ENCODE results near the gene NTSR2. TPM values are rescaled to one million over a fixed set of nuclear protein-coding genes. Genes with fewer than 3 reads are reported as not detected.
A peak's percentile ranks its signal among the peaks of the same experiment; 100 is the strongest.

Gene NTSR2
- total RNA-seq, 4 donors from 2014 or later = not detected

DNA sequence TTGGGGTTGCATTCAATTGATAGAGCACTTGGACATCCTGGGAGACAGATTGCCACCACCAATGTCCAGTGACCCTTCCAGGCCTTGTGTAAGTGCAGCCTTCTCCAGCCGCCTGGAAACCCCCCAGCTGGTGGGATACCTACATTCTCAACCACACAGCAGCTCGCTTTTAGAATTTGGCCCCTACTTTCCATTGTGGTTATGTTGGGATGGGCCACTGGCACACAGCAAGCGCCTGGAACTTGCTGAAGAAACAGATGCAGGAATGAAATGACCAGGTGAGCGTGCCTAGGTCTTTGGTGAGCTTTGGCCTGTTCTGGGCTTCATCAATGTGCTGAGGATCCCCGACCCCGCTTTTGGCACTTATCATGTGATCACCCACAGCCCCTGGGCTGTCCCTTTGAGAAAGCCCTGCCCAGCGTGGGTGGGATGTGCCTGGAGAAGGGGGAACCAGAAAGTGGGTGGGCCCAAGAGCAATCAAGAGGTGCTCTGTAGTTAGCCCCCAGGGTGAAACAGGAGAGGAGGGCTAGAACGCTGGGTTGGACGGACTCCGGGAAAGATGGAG lies 16.0 kb upstream of the NTSR2 start:
- Histone ChIP-seq H3K27me3 (peaks cover 16% of the 10 kb centered on the region), H3K9me3 (no peaks in the 10 kb centered on the region), H3K36me3 (no peaks in the 10 kb centered on the region), H3K27ac (no peak overlapping the region), H3K4me3 (no peak overlapping the region), H3K4me1 (peaks cover 16% of the 10 kb centered on the region)
- peak in 1 of 2 donors; percentile 48 for DNase-seq (ENCODE audit: low spot score in 2 of 2)
- 90% methylated on average over 10 of the region's 10 CpGs for WGBS
- TF ChIP-seq EP300 (IDR thresholded peaks at IDR 0.05) (no peak), POLR2AphosphoS5 (IDR thresholded peaks at IDR 0.05) (no peak), POLR2A (IDR thresholded peaks at IDR 0.05) (no peak)
- TF ChIP-seq, protein P1, sequence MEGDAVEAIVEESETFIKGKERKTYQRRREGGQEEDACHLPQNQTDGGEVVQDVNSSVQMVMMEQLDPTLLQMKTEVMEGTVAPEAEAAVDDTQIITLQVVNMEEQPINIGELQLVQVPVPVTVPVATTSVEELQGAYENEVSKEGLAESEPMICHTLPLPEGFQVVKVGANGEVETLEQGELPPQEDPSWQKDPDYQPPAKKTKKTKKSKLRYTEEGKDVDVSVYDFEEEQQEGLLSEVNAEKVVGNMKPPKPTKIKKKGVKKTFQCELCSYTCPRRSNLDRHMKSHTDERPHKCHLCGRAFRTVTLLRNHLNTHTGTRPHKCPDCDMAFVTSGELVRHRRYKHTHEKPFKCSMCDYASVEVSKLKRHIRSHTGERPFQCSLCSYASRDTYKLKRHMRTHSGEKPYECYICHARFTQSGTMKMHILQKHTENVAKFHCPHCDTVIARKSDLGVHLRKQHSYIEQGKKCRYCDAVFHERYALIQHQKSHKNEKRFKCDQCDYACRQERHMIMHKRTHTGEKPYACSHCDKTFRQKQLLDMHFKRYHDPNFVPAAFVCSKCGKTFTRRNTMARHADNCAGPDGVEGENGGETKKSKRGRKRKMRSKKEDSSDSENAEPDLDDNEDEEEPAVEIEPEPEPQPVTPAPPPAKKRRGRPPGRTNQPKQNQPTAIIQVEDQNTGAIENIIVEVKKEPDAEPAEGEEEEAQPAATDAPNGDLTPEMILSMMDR (IDR thresholded peaks at IDR 0.05) = no peak

DNA sequence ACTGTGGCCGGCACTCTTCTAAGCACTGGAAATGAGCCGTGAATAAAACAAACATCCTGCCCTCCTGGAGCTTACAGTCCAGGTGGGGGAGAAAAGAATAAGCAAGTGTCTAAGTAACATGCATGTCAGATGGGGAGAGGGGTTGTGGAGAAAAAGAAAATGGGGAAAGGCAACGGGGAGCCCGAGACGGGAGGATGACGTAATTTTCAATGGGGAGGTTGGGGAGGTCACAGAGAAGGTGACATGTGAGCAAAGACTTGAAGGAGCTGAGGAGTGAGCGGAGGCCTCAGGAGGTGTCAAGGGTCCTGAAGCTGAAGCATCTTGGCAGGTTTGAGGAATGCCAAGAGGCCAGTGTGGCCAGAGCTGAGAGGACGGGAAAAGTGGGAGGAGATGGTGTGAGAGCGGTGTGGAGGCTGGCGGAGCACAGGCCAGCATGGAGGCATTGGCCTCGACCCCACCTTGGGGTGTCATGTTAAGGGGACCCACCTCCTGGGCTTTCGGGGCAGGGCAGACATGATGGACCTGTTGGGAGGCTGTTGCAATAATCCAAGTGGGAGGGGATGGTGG lies 15.0 kb upstream of the NTSR2 start:
- TF ChIP-seq POLR2A (IDR thresholded peaks at IDR 0.05) = no peak
- TF ChIP-seq, protein P1 (IDR thresholded peaks at IDR 0.05) = no peak
- no peak for TF ChIP-seq POLR2AphosphoS5 (IDR thresholded peaks at IDR 0.05)
- no peak for TF ChIP-seq EP300 (IDR thresholded peaks at IDR 0.05)
- no peaks in the 10 kb centered on the region for H3K36me3 ChIP-seq
- no peak overlapping the region for H3K27ac ChIP-seq
- 83% methylated on average over 12 of the region's 12 CpGs for WGBS
- no peak overlapping the region for H3K4me3 ChIP-seq
- no peak for DNase-seq (ENCODE audit: low spot score in 2 of 2)
- H3K4me1 ChIP-seq = peaks cover 16% of the 10 kb centered on the region
- H3K9me3 ChIP-seq = no peaks in the 10 kb centered on the region
- peaks cover 18% of the 10 kb centered on the region for H3K27me3 ChIP-seq

DNA sequence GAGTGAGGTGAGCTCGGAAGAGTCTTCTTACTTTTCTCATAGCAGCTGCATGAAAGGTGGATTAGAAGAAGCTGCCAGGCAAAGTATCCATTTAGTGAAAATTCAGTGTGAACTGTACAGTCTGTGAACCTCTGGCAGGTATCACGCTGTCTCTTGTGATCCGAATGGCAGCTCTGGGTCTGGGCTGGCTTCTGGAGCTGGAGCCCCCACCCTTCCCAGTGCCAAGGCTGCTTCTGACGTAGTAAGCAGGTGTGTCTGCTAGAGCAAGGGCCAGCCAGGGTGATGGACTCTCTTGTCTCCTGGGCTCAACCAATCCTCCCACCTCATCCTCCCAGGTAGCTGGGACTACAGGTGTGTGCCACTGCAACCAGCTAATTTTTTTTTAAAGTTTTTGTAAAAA lies 14.0 kb upstream of the NTSR2 start:
- TF ChIP-seq POLR2A (IDR thresholded peaks at IDR 0.05) (no peak), EP300 (IDR thresholded peaks at IDR 0.05) (no peak), POLR2AphosphoS5 (IDR thresholded peaks at IDR 0.05) (no peak)
- TF ChIP-seq, protein P1 (IDR thresholded peaks at IDR 0.05) = no peak
- WGBS = 78% methylated on average over 4 of the region's 4 CpGs
- Histone ChIP-seq H3K9me3 (no peaks in the 10 kb centered on the region), H3K4me1 (peaks cover 14% of the 10 kb centered on the region), H3K36me3 (no peaks in the 10 kb centered on the region), H3K4me3 (no peak overlapping the region), H3K27ac (no peak overlapping the region), H3K27me3 (peaks cover 22% of the 10 kb centered on the region)
- no peak for DNase-seq (ENCODE audit: low spot score in 2 of 2)

DNA sequence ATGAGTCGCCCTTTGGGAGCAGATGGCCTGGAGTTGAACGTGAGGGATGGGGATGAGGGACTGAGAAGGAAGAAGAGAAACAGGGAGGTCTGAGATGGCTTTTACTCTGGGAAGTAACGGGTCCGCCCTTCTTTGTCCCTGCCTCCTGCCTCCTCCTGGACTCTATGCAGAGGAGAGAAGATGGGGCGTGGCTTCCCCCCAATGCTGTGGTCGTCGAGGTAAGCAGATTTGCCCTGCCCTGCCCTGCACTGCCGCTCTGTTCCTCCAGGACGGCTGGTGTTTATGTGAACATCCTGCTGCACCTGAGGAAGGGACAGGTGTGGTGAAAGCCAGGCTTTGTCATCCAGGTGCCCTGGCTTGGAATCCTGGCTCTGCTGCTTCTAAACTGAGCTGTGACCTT lies 13.5 kb upstream of the NTSR2 start:
- Histone ChIP-seq H3K9me3 (no peaks in the 10 kb centered on the region), H3K27me3 (peaks cover 24% of the 10 kb centered on the region), H3K36me3 (no peaks in the 10 kb centered on the region), H3K4me1 (peaks cover 9% of the 10 kb centered on the region), H3K27ac (no peak overlapping the region), H3K4me3 (no peak overlapping the region)
- TF ChIP-seq EP300 (IDR thresholded peaks at IDR 0.05) (no peak), POLR2AphosphoS5 (IDR thresholded peaks at IDR 0.05) (no peak), POLR2A (IDR thresholded peaks at IDR 0.05) (no peak)
- TF ChIP-seq, protein P1 (IDR thresholded peaks at IDR 0.05) = no peak
- DNase-seq (ENCODE audit: low spot score in 2 of 2) = no peak
- 48% methylated on average over 9 of the region's 9 CpGs for WGBS

DNA sequence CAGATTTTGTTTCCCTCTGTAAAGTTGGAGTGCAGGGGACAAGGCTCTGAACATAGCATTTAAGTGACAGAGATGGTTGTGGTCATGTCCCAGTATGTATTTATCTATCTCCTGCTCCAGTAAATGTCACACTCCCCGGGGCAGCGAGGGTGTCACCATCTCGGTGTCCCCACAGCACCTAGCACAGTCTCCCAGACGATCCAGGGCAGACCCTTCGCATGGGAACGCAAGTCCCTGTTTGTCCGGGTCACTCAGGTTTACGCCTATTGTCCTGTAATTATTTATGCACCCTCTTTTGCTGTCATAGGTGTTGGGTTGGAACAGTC lies 12.6 kb upstream of the NTSR2 start:
- H3K4me1 ChIP-seq = no peaks in the 10 kb centered on the region
- DNase-seq (ENCODE audit: low spot score in 2 of 2) = peak in 1 of 2 donors; percentile 40
- H3K9me3 ChIP-seq = no peaks in the 10 kb centered on the region
- H3K27ac ChIP-seq = no peak overlapping the region
- peaks cover 33% of the 10 kb centered on the region for H3K27me3 ChIP-seq
- 94% methylated on average over 8 of the region's 8 CpGs for WGBS
- no peak for TF ChIP-seq POLR2AphosphoS5 (IDR thresholded peaks at IDR 0.05)
- no peak for TF ChIP-seq EP300 (IDR thresholded peaks at IDR 0.05)
- TF ChIP-seq, protein P1 (IDR thresholded peaks at IDR 0.05) = no peak
- no peak for TF ChIP-seq POLR2A (IDR thresholded peaks at IDR 0.05)
- no peak overlapping the region for H3K4me3 ChIP-seq
- H3K36me3 ChIP-seq = no peaks in the 10 kb centered on the region

Measured in suprapubic skin (tissue), 4 donors.